Activated CD8-positive, alpha-beta memory T cell treated with anti-CD3 and anti-CD28 coated beads, Interleukin-2, amount 50 U/mL, for 48 hours (primary cell): ENCODE results near the gene TBC1D10B.
"Not testable (repeated sequence)": the region's sequence is repeated elsewhere in the genome, so short reads cannot be mapped to it uniquely, and the experiment has no call there.

Source experiments
- DNase-seq: peaks from one replicate; pipeline ENCODE4 v3.0.0-alpha.2; 2020

Gene TBC1D10B

GRCh38 chr16:30397776-30398660, 27.7 kb upstream of the TBC1D10B start:
- DNase-seq: no peak

- DNase-seq: no peak
Observed at GRCh38 chr16:30397056-30397455, 26.8 kb upstream of the TBC1D10B start.

GRCh38 chr16:30396627-30397026, 26.3 kb upstream of the TBC1D10B start:
- DNase-seq: not testable (repeated sequence)

- DNase-seq: no peak
Observed at GRCh38 chr16:30395992-30396585, 25.8 kb upstream of the TBC1D10B start.

GRCh38 chr16:30395155-30395991, 25.1 kb upstream of the TBC1D10B start, which contains the start of gene ZNF48:
ZNF48 (plus strand) TSS chr16:30395420; CDS start chr16:30395795, 375 bp downstream.
- DNase-seq: peak; percentile 78

- DNase-seq: no peak
Observed at GRCh38 chr16:30394592-30395154, 24.4 kb upstream of the TBC1D10B start.

- DNase-seq: no peak
Observed at GRCh38 chr16:30383521-30383920, 13.2 kb upstream of the TBC1D10B start.

- peak; percentile 86 for DNase-seq
Observed at GRCh38 chr16:30382111-30382881, 12.0 kb upstream of the TBC1D10B start, which contains the start of gene SEPTIN1. SEPTIN1 (minus strand) TSS chr16:30382561; CDS start chr16:30382542, 19 bp downstream.

- no peak for DNase-seq
Observed at GRCh38 chr16:30381291-30382041, 11.2 kb upstream of the TBC1D10B start.

GRCh38 chr16:30380803-30381208, 10.5 kb upstream of the TBC1D10B start:
- no peak for DNase-seq

- DNase-seq: no peak
Observed at GRCh38 chr16:30380072-30380802, 9.9 kb upstream of the TBC1D10B start.

- no peak for DNase-seq
Observed at GRCh38 chr16:30379158-30379783, 9.0 kb upstream of the TBC1D10B start.

GRCh38 chr16:30378236-30379157, 8.2 kb upstream of the TBC1D10B start:
- peak; percentile 100 for DNase-seq

- DNase-seq: peak; percentile 92
Observed at GRCh38 chr16:30377812-30378235, 7.5 kb upstream of the TBC1D10B start.

- no peak for DNase-seq
Observed at GRCh38 chr16:30377050-30377811, 6.9 kb upstream of the TBC1D10B start.

- no peak for DNase-seq
Observed at GRCh38 chr16:30376461-30376902, 6.2 kb upstream of the TBC1D10B start.

GRCh38 chr16:30375864-30376263, 5.6 kb upstream of the TBC1D10B start:
- no peak for DNase-seq

- no peak for DNase-seq
Observed at GRCh38 chr16:30374538-30374937, 4.2 kb upstream of the TBC1D10B start, which contains the start of gene MYL11. MYL11 (plus strand) TSS chr16:30374802; CDS start chr16:30374858, 56 bp downstream.
